Measurements from ENCODE around the gene TSHZ2.

Gene TSHZ2

DNA sequence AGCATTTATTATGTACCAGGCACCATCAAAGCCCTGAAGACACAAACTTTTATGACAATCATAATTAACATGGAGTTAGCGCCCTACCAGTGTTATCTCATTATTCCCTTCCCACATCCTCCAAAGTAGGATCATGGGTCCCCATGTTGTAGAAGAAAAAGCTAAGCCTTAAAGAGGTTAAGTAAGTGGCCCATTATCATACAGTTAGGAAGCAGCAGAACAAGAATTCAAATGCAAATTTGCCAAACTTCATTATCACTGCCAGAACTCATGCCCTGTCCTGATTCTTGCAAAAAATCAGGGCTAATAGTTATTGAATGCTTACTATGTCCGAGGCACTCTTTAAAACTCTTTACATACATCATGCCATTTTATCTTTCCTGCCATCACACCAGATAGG is 310.9 kb downstream of the TSHZ2 start:
- no peak for DNase-seq (ENCODE audit: low read depth)

DNA sequence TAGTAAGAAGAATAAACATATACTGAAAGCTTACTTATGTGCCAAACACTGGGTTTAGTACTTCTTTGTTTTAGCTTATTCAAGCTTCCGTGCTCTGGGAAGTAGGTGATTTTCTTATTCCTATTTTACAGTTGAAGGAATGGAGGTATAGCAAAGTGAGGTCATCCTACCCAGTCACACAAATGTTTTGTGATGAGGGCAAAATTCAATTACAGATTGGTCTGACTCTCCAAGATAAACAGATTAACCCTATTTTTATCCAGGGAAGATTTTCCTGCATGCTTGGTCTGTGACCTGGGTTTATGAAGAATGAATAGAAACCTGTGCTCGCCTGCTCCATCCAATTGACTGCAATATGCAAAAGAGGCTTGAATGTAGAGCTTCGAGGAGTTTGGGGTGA is 311.4 kb downstream of the TSHZ2 start:
- no peak for DNase-seq (ENCODE audit: low read depth)

DNA sequence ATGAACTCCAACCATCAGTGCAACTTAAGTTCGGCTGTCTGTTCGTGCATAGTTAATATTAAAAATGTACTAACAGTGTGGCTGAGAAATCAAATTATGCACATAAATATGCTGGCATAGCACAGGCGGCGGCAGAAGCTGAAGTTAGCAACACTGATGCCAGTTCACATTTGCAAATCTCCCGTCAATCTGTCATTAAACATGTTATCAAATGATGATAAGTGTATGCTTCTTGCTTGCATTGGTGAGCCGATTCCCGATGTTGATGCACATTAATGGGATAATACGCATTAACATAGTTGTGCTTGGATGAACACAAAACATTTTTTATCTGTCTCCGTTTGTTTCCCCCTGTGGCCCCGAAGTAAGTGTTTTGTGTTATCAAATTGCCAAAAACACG is 312.1 kb downstream of the TSHZ2 start:
- DNase-seq (ENCODE audit: low read depth) = no peak

DNA sequence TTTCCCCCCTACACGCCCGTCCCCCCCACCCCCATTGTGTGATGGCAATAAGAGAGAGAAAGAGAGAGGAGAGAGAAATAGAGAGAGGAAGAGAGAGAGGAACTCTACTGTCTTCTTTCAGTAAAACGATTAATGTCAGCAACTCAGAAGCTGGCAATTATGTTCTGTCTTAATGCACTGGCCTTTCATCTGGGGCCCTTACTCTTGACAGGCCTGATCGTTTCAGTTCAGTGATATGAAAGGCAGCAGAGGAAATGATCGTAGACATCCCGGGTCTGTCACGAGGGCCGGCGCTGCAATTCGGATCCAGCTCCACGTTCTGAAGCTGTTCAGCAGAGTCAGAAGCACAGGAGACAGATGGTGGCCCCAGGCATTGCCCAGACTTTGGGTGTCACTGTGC is 312.5 kb downstream of the TSHZ2 start:
- no peak for DNase-seq (ENCODE audit: low read depth)

DNA sequence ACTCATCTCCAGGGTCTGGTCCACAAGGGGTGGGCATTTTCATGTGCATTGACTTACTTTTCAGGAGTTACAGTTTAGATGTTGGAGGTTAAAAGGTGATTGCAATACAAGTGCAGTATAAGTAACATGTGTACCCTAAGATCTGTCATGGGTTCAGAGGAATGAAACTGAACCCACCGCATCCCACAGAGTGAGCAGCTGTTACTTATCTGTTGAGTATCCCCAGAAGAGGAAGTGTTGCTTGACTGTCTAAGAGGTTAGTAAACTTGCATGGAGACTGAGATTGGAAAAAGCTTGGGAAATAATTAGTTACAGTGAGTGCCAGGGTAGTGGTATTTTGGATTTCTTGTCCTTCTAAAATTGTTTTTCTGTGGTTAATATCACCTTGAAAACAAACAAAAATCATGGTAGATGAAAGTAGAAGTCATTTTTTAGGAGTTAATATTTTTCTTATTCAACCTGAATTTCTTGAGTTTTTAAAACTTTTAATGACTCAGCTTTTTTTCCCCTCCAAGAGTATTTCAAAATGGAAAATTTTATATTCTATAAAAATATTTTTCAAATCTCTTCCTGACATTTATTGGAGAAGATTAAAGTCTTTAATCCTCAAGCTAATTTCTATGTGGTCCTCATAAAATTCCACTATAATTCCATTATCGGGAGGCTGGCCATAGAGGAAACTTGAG is 315.3 kb downstream of the TSHZ2 start:
- no peak for DNase-seq (ENCODE audit: low read depth)

DNA sequence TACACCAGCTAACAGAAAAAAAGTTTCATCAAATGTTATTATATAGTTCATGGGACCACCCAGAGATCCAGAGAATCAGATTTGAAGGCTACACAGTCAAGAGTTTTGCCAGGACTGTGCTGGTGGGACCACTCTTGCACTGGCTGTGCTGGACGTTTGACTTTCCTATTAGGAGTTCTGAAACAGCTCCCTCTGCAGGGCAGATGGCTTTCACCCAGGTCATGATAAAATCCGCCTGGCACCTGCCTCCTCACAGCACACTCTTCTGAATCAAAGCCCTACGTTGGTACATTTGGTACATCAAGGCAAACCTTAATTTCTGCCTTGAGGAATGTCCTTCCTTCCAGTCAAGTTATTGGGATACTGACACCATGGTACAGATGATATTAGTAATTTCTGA is 319.4 kb downstream of the TSHZ2 start:
- no peak for DNase-seq (ENCODE audit: low read depth)

DNA sequence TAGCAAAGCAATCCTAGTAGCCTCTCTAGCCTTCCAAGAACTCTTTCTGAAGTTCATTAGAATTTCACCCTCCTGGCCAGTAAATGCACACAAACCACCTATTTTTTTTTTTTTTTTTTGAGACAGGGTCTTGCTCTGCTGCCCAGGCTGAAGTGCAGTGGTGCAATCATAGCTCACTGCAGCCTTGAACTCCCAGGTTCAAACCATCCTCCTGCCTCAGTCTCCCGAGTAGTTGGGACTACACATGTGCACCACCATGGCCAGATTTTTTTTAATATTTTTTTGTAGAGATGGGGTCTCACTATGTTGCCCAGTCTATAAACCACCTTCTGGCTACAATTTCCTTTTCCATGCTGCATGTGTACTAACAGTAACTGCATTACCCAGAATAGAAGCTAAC is 320.2 kb downstream of the TSHZ2 start:
- DNase-seq (ENCODE audit: low read depth) = no peak

DNA sequence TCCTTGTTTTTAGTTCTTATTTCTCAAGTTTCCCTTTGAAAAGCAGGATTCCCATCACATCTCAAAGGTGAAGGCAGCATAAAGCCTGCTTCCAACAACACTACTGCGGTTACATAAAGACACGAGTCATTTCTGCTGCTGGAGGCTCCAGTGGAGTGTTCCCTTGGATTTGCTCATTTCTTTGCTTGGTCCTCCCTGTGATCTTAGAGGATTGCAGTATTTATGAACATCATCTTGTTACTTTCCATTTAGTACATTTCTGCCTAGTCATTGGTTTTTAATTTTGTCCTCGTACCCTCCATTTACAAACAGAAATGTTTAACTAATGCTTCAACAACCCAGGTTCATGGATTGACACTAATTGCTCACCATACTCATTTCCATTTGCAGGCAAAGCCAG is 322.6 kb downstream of the TSHZ2 start:
- DNase-seq (ENCODE audit: low read depth) = no peak

DNA sequence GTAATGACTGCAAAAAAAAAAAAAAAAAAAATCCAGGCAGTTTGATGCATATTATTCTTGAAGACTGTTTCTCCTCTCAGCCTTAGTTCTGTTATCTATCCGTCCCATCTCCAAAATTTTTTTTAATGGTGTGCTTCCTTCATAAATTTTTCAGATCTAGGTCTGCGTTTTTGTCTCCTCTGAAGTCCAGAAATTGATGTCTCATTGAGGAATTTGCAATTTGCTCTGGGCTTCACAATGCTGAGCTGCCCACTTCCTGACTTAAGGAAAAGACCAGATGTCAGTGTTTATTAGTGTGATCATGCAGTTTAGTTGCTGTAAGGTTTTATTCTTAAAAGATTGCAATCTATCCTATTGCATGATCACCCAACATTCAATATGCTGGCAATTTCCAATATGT is 323.9 kb downstream of the TSHZ2 start:
- no peak for DNase-seq (ENCODE audit: low read depth)

DNA sequence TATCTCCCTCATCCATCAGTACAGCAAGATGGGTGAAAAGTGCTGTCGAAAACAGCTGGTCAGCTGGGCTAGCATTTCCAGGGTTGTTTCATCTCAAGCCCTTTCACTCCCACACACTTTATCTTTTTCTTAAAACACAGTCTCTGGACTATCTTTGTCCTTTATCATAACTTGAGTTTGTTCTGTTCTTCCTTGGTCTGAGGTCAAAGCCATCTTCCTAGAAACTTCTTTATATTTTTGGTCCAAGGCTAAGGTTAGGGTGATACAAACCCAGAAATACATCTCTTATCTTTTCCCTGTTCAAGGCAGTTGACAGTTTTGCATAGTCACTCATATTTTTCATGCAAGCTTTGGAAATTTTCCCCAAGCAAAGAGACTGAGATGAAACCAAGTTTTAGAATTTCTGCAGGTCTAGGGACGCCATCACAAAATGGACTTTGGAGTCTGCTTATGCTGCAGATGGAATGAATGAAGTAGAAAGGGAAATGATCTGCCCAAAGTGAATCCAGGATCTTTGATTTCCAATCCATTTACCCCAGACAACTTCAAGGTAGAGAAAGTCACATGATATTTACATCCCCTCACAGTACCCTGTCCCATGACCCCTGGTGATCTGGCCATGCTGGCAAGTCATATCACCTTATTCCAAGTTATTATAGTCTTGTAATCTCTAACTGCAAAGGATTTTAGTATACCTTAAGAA is 324.4 kb downstream of the TSHZ2 start:
- DNase-seq (ENCODE audit: low read depth) = no peak

DNA sequence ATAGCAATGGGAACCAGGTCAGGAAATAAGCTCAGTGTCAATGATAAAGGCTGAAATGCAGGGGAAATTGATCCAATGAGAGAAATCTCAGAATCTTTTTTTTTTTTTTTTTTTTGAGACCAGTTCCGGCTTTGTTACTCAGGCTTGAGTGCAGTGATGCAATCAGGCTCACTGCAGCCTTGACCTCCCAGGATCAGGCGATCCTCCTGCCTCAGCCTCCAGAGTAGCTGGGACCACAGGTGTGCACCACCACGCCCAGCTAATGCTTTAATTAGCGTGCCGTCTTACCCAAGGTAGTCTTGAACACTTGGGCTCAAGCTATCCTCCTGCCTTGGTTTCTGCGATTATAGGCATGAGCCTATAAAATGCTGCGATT is 325.0 kb downstream of the TSHZ2 start:
- no peak for DNase-seq (ENCODE audit: low read depth)

DNA sequence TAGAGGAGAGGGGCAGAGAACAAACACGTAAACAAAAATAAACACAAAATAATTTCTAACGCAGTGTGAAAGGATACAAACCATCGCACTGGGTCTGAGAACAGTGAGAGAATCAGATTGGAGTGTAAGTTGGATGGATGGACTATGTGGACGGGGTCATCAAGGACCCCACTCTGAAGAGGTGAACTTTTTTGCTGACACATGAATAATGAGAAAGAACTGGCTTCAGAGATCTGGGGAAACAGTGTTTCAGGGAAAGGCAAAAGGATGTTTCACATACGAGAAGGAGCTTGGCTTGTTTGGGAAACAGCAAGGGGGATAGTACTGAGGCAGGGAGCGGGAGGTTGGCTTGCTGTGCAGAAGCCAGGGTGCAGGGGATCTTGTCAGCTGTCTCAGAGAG is 326.1 kb downstream of the TSHZ2 start:
- DNase-seq (ENCODE audit: low read depth) = no peak

DNA sequence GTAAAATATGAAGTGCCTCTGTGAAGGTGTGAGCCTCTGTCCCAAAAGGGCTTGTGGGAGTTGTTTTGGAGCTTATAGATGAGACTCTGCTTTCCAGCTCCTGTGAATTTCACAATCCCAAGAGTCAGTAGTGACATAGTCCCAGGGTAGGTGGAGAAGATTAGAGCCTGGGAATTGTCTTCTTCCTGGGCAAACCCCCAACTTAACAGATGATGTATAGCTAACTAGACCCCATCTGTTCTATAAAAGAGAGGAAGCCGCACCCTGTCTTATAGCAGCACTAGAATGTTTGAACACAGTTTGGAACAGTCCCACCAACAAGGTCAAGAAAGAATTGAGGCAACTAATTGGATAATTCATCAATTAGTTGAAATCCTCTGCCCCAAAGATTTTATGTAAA is 326.8 kb downstream of the TSHZ2 start:
- DNase-seq (ENCODE audit: low read depth) = no peak

DNA sequence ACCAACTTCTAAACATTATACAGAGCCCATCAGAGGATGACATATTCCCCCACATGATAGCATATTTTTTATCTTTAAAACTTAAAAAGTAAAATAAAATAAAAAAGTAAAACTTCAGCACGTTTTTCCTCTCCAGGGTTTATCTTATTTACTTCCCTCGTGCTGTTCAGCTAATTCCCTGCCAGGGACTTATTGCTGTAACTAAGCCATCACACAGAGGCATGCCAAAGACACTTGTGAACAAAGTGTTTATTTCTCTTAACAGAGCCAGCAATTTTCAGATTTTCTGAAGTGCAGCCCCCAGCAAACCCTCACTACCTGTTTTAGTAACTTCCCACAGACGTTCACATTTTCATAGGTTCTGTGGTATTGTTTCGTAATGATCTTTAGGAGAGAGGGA is 327.7 kb downstream of the TSHZ2 start:
- DNase-seq (ENCODE audit: low read depth) = no peak

DNA sequence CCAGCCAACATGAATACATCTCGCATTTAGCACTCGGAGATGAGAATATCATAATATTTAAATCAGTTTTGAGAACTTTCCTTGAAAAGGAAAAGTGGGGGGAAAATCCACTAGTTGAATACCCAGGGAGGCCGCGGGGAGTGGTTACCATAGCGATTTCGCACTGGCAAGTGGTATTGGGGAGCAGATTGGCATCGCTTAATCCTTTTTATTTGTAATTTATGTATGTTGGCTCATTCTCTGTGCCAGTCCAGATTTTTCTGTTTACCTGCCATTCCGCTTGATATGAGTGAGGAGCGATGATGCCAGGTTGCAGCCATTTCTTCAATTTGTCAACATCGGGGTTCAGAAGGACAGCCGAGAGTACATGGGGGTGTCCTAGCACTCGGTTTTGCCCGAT is 329.7 kb downstream of the TSHZ2 start:
- no peak for DNase-seq (ENCODE audit: low read depth)

DNA sequence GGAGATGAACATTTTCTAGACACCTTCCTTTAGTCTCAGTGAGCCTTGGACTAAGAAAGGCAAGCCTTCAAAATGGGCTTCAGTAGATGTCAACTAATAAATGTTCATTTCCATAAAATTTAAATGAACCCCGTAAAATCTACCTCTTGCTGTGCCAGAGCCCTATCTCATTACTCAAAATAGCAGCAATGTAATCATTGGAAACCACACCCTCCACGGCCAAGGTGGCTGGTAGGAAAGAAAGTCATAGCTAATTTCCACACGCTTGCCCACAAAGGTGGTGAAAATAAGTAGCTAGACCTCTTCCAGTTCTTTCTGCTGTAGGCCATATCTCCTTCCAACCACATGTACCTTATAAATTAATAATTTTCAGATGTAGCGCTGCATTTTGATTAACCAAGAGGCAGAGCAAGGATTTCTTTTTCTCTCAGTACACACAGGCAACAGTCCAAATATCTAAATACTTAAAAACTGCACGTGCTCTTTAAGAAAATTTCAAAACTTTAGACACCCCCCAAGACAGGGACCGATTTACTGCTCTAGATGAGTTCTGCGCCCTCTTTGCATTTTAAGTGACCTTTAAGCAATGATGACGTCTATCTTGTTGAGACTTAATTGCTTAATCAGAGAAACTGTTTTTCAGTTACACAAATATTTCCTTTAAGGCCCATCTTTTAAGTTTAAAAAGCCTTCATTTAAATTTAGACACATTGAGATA is 330.7 kb downstream of the TSHZ2 start:
- DNase-seq (ENCODE audit: low read depth) = no peak

DNA sequence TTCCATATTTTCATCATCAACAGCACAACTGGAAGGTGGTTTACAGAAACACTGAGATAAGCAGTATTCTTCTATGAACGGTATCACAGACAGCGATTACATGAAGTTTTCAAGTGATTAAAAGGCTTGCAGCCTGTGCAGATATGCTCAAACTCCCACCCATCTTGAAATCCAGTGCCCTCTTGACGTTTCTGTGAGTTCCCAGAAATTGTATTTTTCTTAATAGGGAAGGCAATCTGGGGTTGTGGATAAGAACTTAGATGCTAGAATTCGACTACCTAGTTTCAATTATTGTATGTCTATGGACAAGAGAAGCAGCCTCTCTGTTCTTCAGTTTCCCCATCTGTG is 331.2 kb downstream of the TSHZ2 start:
- DNase-seq (ENCODE audit: low read depth) = no peak

DNA sequence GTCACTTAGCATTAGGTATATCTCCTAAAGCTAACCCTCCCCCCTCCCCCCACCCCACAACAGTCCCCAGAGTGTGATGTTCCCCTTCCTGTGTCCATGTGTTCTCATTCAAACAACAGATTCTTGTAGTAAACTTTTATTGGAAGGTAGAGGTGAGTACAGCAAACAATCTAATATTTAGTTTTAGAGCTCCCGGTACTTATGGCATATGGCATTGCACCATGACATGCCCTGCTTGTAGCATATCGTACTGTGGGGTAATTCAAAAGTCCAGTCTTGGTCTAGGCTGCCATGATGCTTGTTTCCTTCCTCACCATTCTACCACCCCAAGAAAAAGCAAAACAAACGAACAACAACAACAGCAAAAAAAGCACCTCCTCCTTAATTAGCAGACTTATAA is 332.0 kb downstream of the TSHZ2 start:
- no peak for DNase-seq (ENCODE audit: low read depth)

DNA sequence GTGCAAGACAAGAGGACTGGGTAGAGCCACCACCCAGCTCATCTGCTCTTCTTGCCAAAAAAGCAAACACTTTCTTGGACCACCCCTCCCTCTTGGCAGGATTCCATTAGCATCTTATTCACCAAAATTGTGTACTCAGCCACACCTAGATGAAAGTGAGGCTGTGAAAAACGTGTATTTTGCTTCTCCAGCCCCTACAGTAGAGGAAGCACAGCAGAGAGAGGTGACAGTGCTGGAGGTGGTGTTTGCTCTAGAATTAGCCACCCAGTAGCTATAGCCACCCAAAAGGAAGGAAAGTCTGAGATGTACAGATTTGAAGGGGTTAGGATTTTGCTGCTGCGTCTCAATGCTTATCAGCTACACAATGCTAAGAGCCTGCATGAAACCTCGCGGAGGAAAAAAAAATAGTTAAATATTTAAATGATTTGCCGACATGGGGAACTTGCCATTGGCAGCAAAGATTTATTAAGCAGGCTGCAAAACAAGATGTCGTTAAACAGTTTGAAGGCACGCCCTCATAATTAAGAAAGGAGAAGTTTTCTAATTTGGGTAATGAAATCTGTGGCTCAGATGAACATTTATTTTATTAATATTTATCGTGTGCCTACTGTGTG is 334.1 kb downstream of the TSHZ2 start:
- DNase-seq (ENCODE audit: low read depth) = no peak

DNA sequence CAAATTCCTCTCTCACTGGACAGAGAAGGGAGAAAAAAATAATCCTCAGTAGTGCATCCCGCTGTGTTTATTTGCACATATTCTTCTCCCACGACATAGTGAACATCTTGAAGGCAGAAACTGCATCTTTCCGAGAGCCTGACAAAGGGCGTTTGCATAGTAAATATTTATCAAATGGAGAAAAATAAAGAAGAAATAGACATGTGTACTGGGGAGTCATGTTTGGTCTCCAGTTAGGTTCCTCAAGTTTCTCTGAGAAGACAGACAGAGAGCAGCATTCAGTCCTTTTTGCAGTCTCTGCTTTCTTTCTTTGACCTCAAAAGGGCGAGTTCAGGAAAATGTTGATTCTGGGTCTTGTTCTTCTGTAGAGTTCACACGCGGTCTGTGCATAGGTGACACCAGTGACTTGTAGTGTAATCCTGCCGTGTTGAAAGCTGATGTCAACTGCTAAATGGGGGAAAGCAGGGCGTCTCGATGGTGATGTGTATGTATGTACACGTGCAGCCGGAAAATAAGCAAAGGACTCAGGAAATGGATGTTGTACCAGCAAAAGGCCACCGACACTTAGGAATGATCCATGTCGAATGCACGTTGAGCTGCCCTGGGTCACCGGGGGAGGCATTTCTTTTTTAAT is 335.9 kb downstream of the TSHZ2 start:
- no peak for DNase-seq (ENCODE audit: low read depth)

DNA sequence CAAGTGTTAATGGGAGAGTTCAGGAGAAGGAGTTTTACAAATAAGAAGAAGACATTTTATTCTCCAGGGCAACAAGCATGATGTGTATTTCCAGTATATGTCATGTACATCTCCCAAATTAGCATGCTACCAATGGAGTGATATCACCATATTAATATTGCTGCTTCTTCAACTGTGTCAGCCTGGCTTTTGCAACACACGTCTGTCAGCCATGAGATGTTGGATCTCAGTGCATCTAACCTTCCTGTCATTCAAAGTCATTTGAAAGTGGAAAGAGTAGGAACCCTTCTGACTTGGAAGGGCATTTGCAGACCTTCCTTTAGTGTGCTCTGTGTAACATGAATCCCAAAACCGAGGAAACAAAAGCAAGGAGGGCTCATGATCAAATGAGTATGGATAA is 337.4 kb downstream of the TSHZ2 start:
- no peak for DNase-seq (ENCODE audit: low read depth)

DNA sequence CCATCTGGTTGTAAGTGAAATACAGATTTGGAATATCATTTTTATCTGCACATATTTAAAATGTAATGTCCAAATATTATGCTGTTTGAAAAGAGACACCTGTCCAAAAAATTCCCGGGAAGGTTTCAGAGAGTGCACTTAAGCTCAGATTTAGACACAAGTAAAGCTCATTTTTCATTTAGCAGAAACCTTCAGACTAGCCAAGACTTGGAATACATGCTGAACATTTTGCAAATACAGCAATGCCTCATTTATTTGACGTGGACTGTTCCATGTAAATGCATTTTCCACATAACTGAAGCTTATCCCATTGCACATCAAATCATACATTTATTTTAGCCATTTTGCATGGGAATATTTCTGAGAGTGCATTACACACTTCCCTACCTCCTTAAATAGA is 340.8 kb downstream of the TSHZ2 start:
- DNase-seq (ENCODE audit: low read depth) = no peak
